Spleen (tissue), 10 donors: ENCODE results near the gene WWC1. TPM values are rescaled to one million over a fixed set of nuclear protein-coding genes. Genes with fewer than 3 reads are reported as not detected.

Experiments
- polyA plus RNA-seq, 3 donors: library from polyadenylated mRNA; stranded (reverse); fragments of 200-250 nt; gene quantifications; one replicate each; pipeline ENCODE4 v1.2.1, GENCODE V29; 2013
- total RNA-seq, 7 donors: library from RNA; depleted of rRNA in 3 of 7; stranded (reverse); fragments of >200 nt in 3 of 7; fragmentation: NEBNext Ultra II Directional in 4 of 7; extraction: Animal tissue kit (Norgen Biotek cat#: 25700) in 4 of 7; gene quantifications; one replicate each; pipeline versions ENCODE4 v1.1.0 to v1.2.1, GENCODE V29; 2016 to 2021
- donor health status: healthy with polysubstance abuse.
- donor health status: DM: no; HTN: no; CAD: no; lungs with moderate emphysema.
- donor health status: DM: no; HTN: no; CAD: no.
- donor health status: Bipolar disorder and iron deficiency.
- donor health status: healthy.
- donor health status: DM: no; HTN: no; CAD: no.
- donor health status: DM: yes; HTN: yes; CAD: no.

Gene WWC1
- total and polyA plus RNA-seq, 10 donors = 0.60 to 5.4 (median 1.3) TPM

Other genes with a start within 250 kb of the WWC1 start
- gene RARS1, start 194.8 kb downstream of the WWC1 start, total RNA-seq = 10 to 100 TPM; 55.3 to 75.5 (median 62.0) TPM
- 10 to 100 TPM; 24.2 to 34.7 (median 33.6) TPM for gene RARS1, start 194.8 kb downstream of the WWC1 start, polyA plus RNA-seq
- under 1 TPM in 2 of 7 donors, not detected in 5; 0.40 to 0.69 TPM for gene FBLL1, start 237.7 kb downstream of the WWC1 start, total RNA-seq
- under 1 TPM; 0.06 to 0.20 (median 0.17) TPM for gene FBLL1, start 237.7 kb downstream of the WWC1 start, polyA plus RNA-seq